ENCODE measurements around the gene TSC22D1. TPM values are rescaled to one million over a fixed set of nuclear protein-coding genes. Genes with fewer than 3 reads are reported as not detected.

Gene TSC22D1
- total RNA-seq, 4 donors from 2014 or later, result 199 to 263 (median 248) TPM

GRCh38 chr13:44407379-44407778 lies 168.8 kb downstream of the TSC22D1 start:
- DNase-seq (ENCODE audit: extremely low spot score), result no peak
- 65% methylated on average over 3 of the region's 3 CpGs for WGBS
- TF ChIP-seq POLR2A (IDR thresholded peaks at IDR 0.05; ENCODE audit: low read depth) (no peak), POLR2AphosphoS5 (IDR thresholded peaks at IDR 0.05) (no peak), EP300 (IDR thresholded peaks at IDR 0.05) (no peak)
- TF ChIP-seq, protein P1, sequence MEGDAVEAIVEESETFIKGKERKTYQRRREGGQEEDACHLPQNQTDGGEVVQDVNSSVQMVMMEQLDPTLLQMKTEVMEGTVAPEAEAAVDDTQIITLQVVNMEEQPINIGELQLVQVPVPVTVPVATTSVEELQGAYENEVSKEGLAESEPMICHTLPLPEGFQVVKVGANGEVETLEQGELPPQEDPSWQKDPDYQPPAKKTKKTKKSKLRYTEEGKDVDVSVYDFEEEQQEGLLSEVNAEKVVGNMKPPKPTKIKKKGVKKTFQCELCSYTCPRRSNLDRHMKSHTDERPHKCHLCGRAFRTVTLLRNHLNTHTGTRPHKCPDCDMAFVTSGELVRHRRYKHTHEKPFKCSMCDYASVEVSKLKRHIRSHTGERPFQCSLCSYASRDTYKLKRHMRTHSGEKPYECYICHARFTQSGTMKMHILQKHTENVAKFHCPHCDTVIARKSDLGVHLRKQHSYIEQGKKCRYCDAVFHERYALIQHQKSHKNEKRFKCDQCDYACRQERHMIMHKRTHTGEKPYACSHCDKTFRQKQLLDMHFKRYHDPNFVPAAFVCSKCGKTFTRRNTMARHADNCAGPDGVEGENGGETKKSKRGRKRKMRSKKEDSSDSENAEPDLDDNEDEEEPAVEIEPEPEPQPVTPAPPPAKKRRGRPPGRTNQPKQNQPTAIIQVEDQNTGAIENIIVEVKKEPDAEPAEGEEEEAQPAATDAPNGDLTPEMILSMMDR (IDR thresholded peaks at IDR 0.05), result no peak

GRCh38 chr13:44406617-44407016 lies 169.5 kb downstream of the TSC22D1 start:
- no peaks in the 10 kb centered on the region for H3K27me3 ChIP-seq
- H3K4me1 ChIP-seq, result peaks cover 0 to 11% (median 0%) of the 10 kb centered on the region in 4 donors
- intact Hi-C loops (cut with DNase I), result no loop called here
- WGBS, result 79% methylated on average over 5 of the region's 5 CpGs
- no peak overlapping the region for H3K27ac ChIP-seq (replicated peaks in 1 of 4)
- H3K9me3 ChIP-seq, result no peaks in the 10 kb centered on the region
- no peak for TF ChIP-seq POLR2A (IDR thresholded peaks at IDR 0.05; ENCODE audit: low read depth)
- TF ChIP-seq POLR2AphosphoS5 (IDR thresholded peaks at IDR 0.05), result peak; percentile 32 to 37
- no peaks in the 10 kb centered on the region for H3K36me3 ChIP-seq
- no peak for DNase-seq (ENCODE audit: extremely low spot score)
- no peak overlapping the region for H3K4me3 ChIP-seq

More at GRCh38 chr13:44407379-44407778, 168.8 kb downstream of the TSC22D1 start:
- Histone ChIP-seq H3K4me1 (peaks cover 0 to 11% (median 0%) of the 10 kb centered on the region in 4 donors), H3K36me3 (no peaks in the 10 kb centered on the region), H3K4me3 (no peak overlapping the region), H3K9me3 (no peaks in the 10 kb centered on the region), H3K27ac (replicated peaks in 1 of 4) (no peak overlapping the region), H3K27me3 (no peaks in the 10 kb centered on the region)
- intact Hi-C loops (cut with DNase I), result no loop called here

DNA sequence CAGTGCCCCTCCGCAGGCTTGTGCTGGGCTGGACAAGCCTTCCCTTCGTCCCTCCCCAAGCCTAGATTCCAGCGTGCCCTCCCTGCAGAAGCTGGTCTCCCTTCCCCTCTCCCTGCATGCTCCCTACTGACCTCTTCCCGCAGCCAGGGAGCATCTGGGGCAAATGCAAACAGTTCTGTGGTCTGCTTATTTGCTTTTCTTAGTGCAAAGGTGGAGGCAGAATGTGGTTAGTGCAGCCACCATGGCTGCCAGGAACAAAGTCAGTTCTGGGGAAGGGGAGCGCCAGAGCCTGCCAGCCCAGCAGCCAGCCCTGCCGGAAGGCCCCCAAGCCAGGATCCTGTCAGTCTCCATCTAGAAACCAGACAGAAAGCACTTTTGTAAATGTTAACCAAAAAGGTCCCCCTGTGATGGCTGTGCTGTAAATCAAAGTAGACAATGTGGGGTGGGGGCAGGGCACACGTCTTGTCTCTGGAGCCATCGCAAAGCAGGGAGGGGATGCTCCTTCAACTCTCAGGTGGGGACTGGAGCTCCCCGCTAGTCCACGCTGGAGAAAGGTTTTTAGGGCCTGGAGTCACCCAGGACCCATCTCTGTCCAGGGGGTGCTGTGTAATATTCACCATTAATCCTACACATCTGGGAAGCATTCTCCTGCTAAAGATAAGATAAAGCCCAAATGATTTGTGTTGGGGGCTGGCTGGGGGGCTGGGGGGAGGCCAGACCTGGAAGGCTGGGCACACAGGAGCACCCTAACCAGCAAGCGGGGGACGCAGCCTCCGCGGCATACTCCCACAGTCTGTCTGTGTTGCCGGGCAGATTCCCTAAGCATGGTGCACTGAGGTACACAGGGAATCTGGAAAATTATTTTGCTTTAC lies 171.6 kb downstream of the TSC22D1 start:
- no peaks in the 10 kb centered on the region for H3K36me3 ChIP-seq
- H3K27me3 ChIP-seq, result no peaks in the 10 kb centered on the region
- no peak overlapping the region for H3K27ac ChIP-seq (replicated peaks in 1 of 4)
- peaks cover 0 to 11% (median 0%) of the 10 kb centered on the region in 4 donors for H3K4me1 ChIP-seq
- H3K9me3 ChIP-seq, result no peaks in the 10 kb centered on the region
- DNase-seq (ENCODE audit: extremely low spot score), result no peak
- no peak overlapping the region for H3K4me3 ChIP-seq
- TF ChIP-seq, protein P1 (IDR thresholded peaks at IDR 0.05), result no peak
- TF ChIP-seq POLR2A (IDR thresholded peaks at IDR 0.05; ENCODE audit: low read depth) (no peak), EP300 (IDR thresholded peaks at IDR 0.05) (no peak), POLR2AphosphoS5 (IDR thresholded peaks at IDR 0.05) (no peak)
- 85% methylated on average over 12 of the region's 15 CpGs for WGBS
- intact Hi-C loops (cut with DNase I), result no loop called here

GRCh38 chr13:44403461-44404056 lies 172.6 kb downstream of the TSC22D1 start:
- 91% methylated on average over 11 of the region's 11 CpGs for WGBS
- DNase-seq (ENCODE audit: extremely low spot score), result no peak
- Histone ChIP-seq H3K27ac (replicated peaks in 1 of 4) (no peak overlapping the region), H3K4me1 (peaks cover 0 to 11% (median 0%) of the 10 kb centered on the region in 4 donors), H3K36me3 (no peaks in the 10 kb centered on the region), H3K4me3 (no peak overlapping the region), H3K27me3 (no peaks in the 10 kb centered on the region), H3K9me3 (no peaks in the 10 kb centered on the region)
- no peak for TF ChIP-seq POLR2A (IDR thresholded peaks at IDR 0.05; ENCODE audit: low read depth)
- TF ChIP-seq POLR2AphosphoS5 (IDR thresholded peaks at IDR 0.05), result no peak
- TF ChIP-seq, protein P1 (IDR thresholded peaks at IDR 0.05), result no peak
- TF ChIP-seq EP300 (IDR thresholded peaks at IDR 0.05), result no peak
- intact Hi-C loops (cut with DNase I), result no loop called here

GRCh38 chr13:44402899-44403445 lies 173.2 kb downstream of the TSC22D1 start:
- Histone ChIP-seq H3K27me3 (no peaks in the 10 kb centered on the region), H3K27ac (replicated peaks in 1 of 4) (no peak overlapping the region), H3K9me3 (no peaks in the 10 kb centered on the region), H3K4me3 (no peak overlapping the region), H3K4me1 (peaks cover 0 to 11% (median 0%) of the 10 kb centered on the region in 4 donors), H3K36me3 (no peaks in the 10 kb centered on the region)
- DNase-seq (ENCODE audit: extremely low spot score), result no peak
- WGBS, result 92% methylated on average over 13 of the region's 13 CpGs
- no peak for TF ChIP-seq POLR2A (IDR thresholded peaks at IDR 0.05; ENCODE audit: low read depth)
- no peak for TF ChIP-seq POLR2AphosphoS5 (IDR thresholded peaks at IDR 0.05)
- TF ChIP-seq EP300 (IDR thresholded peaks at IDR 0.05), result no peak
- TF ChIP-seq, protein P1 (IDR thresholded peaks at IDR 0.05), result no peak
- intact Hi-C loops (cut with DNase I), result no loop called here
